Panc1 (cell line): ENCODE data around the gene RNU7-1. TPM values are rescaled to one million over a fixed set of nuclear protein-coding genes. Genes with fewer than 3 reads are reported as not detected.

Experiments used
- ATAC-seq: fragments of 200-7000 bp; cut with Tn5 transposase; 2 replicates; pipeline ENCODE4 v1.9.1; 2020; ENCODE audit warnings: mild to moderate bottlenecking, moderate library complexity
- BruUV-seq: library from RNA; stranded (reverse); fragments of 400-500 nt; replicated peaks from 2 replicates; lab custom pipeline; 2021; lab: Mats Ljungman, UMichigan
- CTCF ChIA-PET: fragments of 300-600 bp; sonication (Branson Sonifier 250); formaldehyde crosslinking; loops from one replicate; lab custom pipeline; 2022; ENCODE audit warnings: antibody characterized with exemption; lab: Charles Lee
- POLR2A ChIA-PET: fragments of 300-600 bp; sonication (Branson Sonifier 250); formaldehyde crosslinking; loops from one replicate; lab custom pipeline; 2022; ENCODE audit warnings: antibody characterized with exemption; lab: Charles Lee
- DNase-seq: peaks from one replicate; pipeline ENCODE4 v3.0.0-alpha.2; 2010; ENCODE audit warnings: low read depth, low spot score
- H3K27ac ChIP-seq: 2 replicates; pipeline ENCODE4 v1.5.1; 2011; ENCODE audit warnings: mild to moderate bottlenecking, low read length, inconsistent platforms
- H3K27me3 ChIP-seq: fragments of 200-500 bp; sonication (Bioruptor generic); 2 replicates; pipeline ENCODE4 v1.6.0; 2014; ENCODE audit warnings: low read length, inconsistent platforms; ENCODE audit not compliant: control insufficient read depth, insufficient read depth
- H3K36me3 ChIP-seq: fragments of 200-500 bp; sonication (Bioruptor generic); 2 replicates; pipeline ENCODE4 v1.5.1; 2014; ENCODE audit warnings: inconsistent platforms, mild to moderate bottlenecking, low read length, moderate library complexity; ENCODE audit not compliant: control insufficient read depth, insufficient read depth
- H3K4me1 ChIP-seq: 2 replicates; pipeline ENCODE4 v1.5.1; 2011; ENCODE audit warnings: inconsistent platforms, mild to moderate bottlenecking, low read length, moderate library complexity; ENCODE audit not compliant: control insufficient read depth, insufficient read depth
- H3K4me3 ChIP-seq, 2 experiments: 2 replicates each; pipeline ENCODE4 v1.5.1; 2011 to 2012; ENCODE audit warnings: low read depth in 2 of 2, low read length in 2 of 2, mild to moderate bottlenecking in 2 of 2, inconsistent platforms in 1 of 2, moderate library complexity in 1 of 2
- H3K9me3 ChIP-seq: fragments of 200-500 bp; sonication (Bioruptor generic); 2 replicates; pipeline ENCODE4 v1.5.1; 2014; ENCODE audit warnings: low read depth, mild to moderate bottlenecking, inconsistent platforms, low read length, moderate library complexity; ENCODE audit not compliant: control insufficient read depth, insufficient read depth
- POLR2AphosphoS5 ChIP-seq: IDR thresholded peaks from 2 replicates; pipeline ENCODE4 v1.6.1; 2012; ENCODE audit warnings: mild to moderate bottlenecking, low read depth, low read length, moderate library complexity
- SIN3A ChIP-seq: IDR thresholded peaks from 2 replicates; pipeline ENCODE4 v1.6.1; 2012; ENCODE audit warnings: low read depth, mild to moderate bottlenecking, low read length, moderate library complexity, borderline replicate concordance; ENCODE audit not compliant: insufficient read depth
- TCF7L2 ChIP-seq: IDR thresholded peaks from 2 replicates; pipeline ENCODE4 v1.6.1; 2011; ENCODE audit warnings: mild to moderate bottlenecking, low read depth, low read length, inconsistent platforms
- in situ Hi-C: cut with HindIII; loops from 2 replicates; pipeline ENCODE4 v1.10.0; 2016; ENCODE audit warnings: low sequenced_read_pairs, low pct_unique_long_range_greater_than_20kb
- intact Hi-C: fragments of 100-400 bp; cut with micrococcal nuclease; formaldehyde crosslinking; loops from one replicate; pipeline ENCODE4 v1.10.0; 2022; ENCODE audit not compliant: unreplicated experiment
- total RNA-seq: library from RNA; stranded (reverse); gene quantifications from one replicate; pipeline ENCODE4 v1.2.1, GENCODE V29; 2021; ENCODE audit not compliant: unreplicated experiment
- TF ChIP-seq, protein P1 (sequence below): fragments of 450-650 bp; IDR thresholded peaks from 2 replicates; pipeline ENCODE4 v1.5.1; 2017; ENCODE audit warnings: mild to moderate bottlenecking
- TF ChIP-seq, protein P2 (sequence below), 2 experiments: IDR thresholded peaks; 2 replicates each; pipeline ENCODE4 v1.6.1; 2011 to 2012; ENCODE audit warnings: low read depth in 2 of 2, control low read depth in 1 of 2, low read length in 1 of 2, mild to moderate bottlenecking in 1 of 2, moderate library complexity in 1 of 2; ENCODE audit not compliant: insufficient read depth in 1 of 2

The RNU7-1 gene
- total RNA-seq, 1 experiment from 2014 or later: not detected

GRCh38 chr12:6968426-6968825 is 24.8 kb downstream of the RNU7-1 start:
- in situ Hi-C loops (no loop called here), intact Hi-C loops (no loop called here)
- ATAC-seq (no peak), DNase-seq (no peak)
- POLR2A ChIA-PET: interaction anchor here (0.5 kb wide), 1 partner anchor 60 kb away, joined by 7 read pairs; no protein-coding TSS in a partner anchor
- H3K9me3 ChIP-seq: no peaks in the 10 kb centered on the region
- H3K27me3 ChIP-seq: no peaks in the 10 kb centered on the region
- peak overlapping the region; percentile 91 for H3K27ac ChIP-seq
- CTCF ChIA-PET: no interaction called here
- peak overlapping the region in 1 of 2 experiments; percentile 71; a peak in 2 of 4 replicates for H3K4me3 ChIP-seq
- TF ChIP-seq, protein P1, sequence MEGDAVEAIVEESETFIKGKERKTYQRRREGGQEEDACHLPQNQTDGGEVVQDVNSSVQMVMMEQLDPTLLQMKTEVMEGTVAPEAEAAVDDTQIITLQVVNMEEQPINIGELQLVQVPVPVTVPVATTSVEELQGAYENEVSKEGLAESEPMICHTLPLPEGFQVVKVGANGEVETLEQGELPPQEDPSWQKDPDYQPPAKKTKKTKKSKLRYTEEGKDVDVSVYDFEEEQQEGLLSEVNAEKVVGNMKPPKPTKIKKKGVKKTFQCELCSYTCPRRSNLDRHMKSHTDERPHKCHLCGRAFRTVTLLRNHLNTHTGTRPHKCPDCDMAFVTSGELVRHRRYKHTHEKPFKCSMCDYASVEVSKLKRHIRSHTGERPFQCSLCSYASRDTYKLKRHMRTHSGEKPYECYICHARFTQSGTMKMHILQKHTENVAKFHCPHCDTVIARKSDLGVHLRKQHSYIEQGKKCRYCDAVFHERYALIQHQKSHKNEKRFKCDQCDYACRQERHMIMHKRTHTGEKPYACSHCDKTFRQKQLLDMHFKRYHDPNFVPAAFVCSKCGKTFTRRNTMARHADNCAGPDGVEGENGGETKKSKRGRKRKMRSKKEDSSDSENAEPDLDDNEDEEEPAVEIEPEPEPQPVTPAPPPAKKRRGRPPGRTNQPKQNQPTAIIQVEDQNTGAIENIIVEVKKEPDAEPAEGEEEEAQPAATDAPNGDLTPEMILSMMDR: no peak
- no peak for TF ChIP-seq SIN3A
- TF ChIP-seq, protein P2, sequence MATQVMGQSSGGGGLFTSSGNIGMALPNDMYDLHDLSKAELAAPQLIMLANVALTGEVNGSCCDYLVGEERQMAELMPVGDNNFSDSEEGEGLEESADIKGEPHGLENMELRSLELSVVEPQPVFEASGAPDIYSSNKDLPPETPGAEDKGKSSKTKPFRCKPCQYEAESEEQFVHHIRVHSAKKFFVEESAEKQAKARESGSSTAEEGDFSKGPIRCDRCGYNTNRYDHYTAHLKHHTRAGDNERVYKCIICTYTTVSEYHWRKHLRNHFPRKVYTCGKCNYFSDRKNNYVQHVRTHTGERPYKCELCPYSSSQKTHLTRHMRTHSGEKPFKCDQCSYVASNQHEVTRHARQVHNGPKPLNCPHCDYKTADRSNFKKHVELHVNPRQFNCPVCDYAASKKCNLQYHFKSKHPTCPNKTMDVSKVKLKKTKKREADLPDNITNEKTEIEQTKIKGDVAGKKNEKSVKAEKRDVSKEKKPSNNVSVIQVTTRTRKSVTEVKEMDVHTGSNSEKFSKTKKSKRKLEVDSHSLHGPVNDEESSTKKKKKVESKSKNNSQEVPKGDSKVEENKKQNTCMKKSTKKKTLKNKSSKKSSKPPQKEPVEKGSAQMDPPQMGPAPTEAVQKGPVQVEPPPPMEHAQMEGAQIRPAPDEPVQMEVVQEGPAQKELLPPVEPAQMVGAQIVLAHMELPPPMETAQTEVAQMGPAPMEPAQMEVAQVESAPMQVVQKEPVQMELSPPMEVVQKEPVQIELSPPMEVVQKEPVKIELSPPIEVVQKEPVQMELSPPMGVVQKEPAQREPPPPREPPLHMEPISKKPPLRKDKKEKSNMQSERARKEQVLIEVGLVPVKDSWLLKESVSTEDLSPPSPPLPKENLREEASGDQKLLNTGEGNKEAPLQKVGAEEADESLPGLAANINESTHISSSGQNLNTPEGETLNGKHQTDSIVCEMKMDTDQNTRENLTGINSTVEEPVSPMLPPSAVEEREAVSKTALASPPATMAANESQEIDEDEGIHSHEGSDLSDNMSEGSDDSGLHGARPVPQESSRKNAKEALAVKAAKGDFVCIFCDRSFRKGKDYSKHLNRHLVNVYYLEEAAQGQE (IDR thresholded peaks at IDR 0.05; ENCODE audit: insufficient read depth in 1 of 2, low read depth in 2 of 2, low read length in 1 of 2): no peak
- peaks cover 23% of the 10 kb centered on the region for H3K4me1 ChIP-seq
- no TSS peak for BruUV-seq
- H3K36me3 ChIP-seq: peaks cover 16% of the 10 kb centered on the region

DNA sequence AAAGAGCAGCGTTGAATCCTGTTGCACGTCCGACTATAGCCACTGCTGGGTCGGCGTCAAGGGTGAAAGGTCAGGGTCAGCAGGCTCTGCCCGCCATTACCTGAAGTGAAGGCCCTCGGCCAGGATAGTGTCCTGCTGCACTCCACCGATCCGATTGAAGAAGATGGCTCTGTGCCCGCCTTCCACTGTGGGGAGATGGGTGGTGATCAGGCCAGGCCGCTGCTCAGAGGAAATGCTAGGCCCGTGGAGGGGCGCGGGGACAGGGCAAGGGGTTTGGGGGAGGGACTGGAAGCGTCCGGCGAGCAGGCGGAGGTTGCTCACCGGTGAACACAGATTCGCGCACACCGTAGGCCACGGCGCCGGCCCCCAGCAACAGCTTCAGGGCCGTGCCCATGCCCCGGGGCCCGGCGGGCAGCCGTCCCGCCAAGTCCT is 26.5 kb downstream of the RNU7-1 start:
- peak overlapping the region; percentile 91 for H3K27ac ChIP-seq
- TF ChIP-seq SIN3A (no peak), POLR2AphosphoS5 (no peak), TCF7L2 (no peak)
- TF ChIP-seq, protein P1: no peak
- TF ChIP-seq, protein P2 (IDR thresholded peaks at IDR 0.05; ENCODE audit: insufficient read depth in 1 of 2, low read depth in 2 of 2, low read length in 1 of 2): no peak
- CTCF ChIA-PET: no interaction called here
- DNase-seq (no peak), ATAC-seq (peak; percentile 63)
- H3K4me1 ChIP-seq: peaks cover 22% of the 10 kb centered on the region
- H3K4me3 ChIP-seq: peak overlapping the region; percentile 71 to 93
- POLR2A ChIA-PET: interaction anchor here (0.6 kb wide), 1 partner anchor 910 kb away, joined by 5 read pairs; no protein-coding TSS in a partner anchor
- intact Hi-C loops (no loop called here), in situ Hi-C loops (no loop called here)
- peaks cover 12% of the 10 kb centered on the region for H3K36me3 ChIP-seq
- H3K9me3 ChIP-seq: no peaks in the 10 kb centered on the region
- BruUV-seq: TSS peak; percentile 74
- no peaks in the 10 kb centered on the region for H3K27me3 ChIP-seq
